ENCODE data around the gene ADCK2. TPM values are rescaled to one million over a fixed set of nuclear protein-coding genes. Genes with fewer than 3 reads are reported as not detected.
A peak's percentile ranks its signal among the peaks of the same experiment; 100 is the strongest.

Gene ADCK2
- total and polyA plus RNA-seq, 9 of the 15 experiments (the other 6 are each of a cell fraction or from before 2014, with no cell fraction given), result 0.08 to 14.3 (median 9.7) TPM

DNA sequence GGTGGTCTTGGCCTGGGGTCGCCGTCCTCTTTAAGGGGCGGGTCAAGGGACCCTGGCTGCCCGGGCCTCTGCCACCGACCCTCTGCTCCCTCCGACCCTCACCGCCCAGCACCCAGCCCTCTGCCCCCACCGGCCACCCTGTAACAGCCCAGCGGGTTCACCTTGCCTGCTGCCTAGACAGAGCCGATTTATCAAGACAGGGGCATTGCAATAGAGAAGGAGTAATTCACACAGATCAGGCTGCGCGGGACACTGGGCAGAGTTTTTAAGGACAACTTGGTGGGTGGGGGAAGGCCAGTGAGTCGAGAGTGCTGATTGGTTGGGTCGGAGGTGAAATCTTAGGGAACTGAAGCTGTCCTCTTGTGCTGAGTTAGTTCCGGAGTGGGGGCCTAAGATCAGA, 779 bp upstream of the ADCK2 start (continued):
- 0 out of 2 replicates have a peak, but pooled peaks have one; percentile 13 for TF ChIP-seq SP1 (CRISPR knock-in tag; IDR thresholded peaks at IDR 0.05)
- TF ChIP-seq SMARCE1 (IDR thresholded peaks at IDR 0.05), result no peak
- TF ChIP-seq FOXK1 (CRISPR knock-in tag; IDR thresholded peaks at IDR 0.05; ENCODE audit: borderline replicate concordance), result 0 out of 2 replicates have a peak, but pooled peaks have one; percentile 49
- no peak for TF ChIP-seq HDAC8 (tag; IDR thresholded peaks at IDR 0.05)
- no peak for TF ChIP-seq HNRNPLL (IDR thresholded peaks at IDR 0.05; ENCODE audit: low read depth, low read length, poor library complexity, severe bottlenecking)
- TF ChIP-seq, protein P1, sequence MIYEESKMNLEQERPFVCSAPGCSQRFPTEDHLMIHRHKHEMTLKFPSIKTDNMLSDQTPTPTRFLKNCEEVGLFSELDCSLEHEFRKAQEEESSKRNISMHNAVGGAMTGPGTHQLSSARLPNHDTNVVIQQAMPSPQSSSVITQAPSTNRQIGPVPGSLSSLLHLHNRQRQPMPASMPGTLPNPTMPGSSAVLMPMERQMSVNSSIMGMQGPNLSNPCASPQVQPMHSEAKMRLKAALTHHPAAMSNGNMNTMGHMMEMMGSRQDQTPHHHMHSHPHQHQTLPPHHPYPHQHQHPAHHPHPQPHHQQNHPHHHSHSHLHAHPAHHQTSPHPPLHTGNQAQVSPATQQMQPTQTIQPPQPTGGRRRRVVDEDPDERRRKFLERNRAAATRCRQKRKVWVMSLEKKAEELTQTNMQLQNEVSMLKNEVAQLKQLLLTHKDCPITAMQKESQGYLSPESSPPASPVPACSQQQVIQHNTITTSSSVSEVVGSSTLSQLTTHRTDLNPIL (CRISPR knock-in tag; IDR thresholded peaks at IDR 0.05), result no peak
- TF ChIP-seq, protein P2, sequence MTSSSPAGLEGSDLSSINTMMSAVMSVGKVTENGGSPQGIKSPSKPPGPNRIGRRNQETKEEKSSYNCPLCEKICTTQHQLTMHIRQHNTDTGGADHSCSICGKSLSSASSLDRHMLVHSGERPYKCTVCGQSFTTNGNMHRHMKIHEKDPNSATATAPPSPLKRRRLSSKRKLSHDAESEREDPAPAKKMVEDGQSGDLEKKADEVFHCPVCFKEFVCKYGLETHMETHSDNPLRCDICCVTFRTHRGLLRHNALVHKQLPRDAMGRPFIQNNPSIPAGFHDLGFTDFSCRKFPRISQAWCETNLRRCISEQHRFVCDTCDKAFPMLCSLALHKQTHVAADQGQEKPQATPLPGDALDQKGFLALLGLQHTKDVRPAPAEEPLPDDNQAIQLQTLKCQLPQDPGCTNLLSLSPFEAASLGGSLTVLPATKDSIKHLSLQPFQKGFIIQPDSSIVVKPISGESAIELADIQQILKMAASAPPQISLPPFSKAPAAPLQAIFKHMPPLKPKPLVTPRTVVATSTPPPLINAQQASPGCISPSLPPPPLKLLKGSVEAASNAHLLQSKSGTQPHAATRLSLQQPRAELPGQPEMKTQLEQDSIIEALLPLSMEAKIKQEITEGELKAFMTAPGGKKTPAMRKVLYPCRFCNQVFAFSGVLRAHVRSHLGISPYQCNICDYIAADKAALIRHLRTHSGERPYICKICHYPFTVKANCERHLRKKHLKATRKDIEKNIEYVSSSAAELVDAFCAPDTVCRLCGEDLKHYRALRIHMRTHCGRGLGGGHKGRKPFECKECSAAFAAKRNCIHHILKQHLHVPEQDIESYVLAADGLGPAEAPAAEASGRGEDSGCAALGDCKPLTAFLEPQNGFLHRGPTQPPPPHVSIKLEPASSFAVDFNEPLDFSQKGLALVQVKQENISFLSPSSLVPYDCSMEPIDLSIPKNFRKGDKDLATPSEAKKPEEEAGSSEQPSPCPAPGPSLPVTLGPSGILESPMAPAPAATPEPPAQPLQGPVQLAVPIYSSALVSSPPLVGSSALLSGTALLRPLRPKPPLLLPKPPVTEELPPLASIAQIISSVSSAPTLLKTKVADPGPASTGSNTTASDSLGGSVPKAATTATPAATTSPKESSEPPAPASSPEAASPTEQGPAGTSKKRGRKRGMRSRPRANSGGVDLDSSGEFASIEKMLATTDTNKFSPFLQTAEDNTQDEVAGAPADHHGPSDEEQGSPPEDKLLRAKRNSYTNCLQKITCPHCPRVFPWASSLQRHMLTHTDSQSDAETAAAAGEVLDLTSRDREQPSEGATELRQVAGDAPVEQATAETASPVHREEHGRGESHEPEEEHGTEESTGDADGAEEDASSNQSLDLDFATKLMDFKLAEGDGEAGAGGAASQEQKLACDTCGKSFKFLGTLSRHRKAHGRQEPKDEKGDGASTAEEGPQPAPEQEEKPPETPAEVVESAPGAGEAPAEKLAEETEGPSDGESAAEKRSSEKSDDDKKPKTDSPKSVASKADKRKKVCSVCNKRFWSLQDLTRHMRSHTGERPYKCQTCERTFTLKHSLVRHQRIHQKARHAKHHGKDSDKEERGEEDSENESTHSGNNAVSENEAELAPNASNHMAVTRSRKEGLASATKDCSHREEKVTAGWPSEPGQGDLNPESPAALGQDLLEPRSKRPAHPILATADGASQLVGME (CRISPR knock-in tag; IDR thresholded peaks at IDR 0.05), result no peak
- TF ChIP-seq, protein P3, sequence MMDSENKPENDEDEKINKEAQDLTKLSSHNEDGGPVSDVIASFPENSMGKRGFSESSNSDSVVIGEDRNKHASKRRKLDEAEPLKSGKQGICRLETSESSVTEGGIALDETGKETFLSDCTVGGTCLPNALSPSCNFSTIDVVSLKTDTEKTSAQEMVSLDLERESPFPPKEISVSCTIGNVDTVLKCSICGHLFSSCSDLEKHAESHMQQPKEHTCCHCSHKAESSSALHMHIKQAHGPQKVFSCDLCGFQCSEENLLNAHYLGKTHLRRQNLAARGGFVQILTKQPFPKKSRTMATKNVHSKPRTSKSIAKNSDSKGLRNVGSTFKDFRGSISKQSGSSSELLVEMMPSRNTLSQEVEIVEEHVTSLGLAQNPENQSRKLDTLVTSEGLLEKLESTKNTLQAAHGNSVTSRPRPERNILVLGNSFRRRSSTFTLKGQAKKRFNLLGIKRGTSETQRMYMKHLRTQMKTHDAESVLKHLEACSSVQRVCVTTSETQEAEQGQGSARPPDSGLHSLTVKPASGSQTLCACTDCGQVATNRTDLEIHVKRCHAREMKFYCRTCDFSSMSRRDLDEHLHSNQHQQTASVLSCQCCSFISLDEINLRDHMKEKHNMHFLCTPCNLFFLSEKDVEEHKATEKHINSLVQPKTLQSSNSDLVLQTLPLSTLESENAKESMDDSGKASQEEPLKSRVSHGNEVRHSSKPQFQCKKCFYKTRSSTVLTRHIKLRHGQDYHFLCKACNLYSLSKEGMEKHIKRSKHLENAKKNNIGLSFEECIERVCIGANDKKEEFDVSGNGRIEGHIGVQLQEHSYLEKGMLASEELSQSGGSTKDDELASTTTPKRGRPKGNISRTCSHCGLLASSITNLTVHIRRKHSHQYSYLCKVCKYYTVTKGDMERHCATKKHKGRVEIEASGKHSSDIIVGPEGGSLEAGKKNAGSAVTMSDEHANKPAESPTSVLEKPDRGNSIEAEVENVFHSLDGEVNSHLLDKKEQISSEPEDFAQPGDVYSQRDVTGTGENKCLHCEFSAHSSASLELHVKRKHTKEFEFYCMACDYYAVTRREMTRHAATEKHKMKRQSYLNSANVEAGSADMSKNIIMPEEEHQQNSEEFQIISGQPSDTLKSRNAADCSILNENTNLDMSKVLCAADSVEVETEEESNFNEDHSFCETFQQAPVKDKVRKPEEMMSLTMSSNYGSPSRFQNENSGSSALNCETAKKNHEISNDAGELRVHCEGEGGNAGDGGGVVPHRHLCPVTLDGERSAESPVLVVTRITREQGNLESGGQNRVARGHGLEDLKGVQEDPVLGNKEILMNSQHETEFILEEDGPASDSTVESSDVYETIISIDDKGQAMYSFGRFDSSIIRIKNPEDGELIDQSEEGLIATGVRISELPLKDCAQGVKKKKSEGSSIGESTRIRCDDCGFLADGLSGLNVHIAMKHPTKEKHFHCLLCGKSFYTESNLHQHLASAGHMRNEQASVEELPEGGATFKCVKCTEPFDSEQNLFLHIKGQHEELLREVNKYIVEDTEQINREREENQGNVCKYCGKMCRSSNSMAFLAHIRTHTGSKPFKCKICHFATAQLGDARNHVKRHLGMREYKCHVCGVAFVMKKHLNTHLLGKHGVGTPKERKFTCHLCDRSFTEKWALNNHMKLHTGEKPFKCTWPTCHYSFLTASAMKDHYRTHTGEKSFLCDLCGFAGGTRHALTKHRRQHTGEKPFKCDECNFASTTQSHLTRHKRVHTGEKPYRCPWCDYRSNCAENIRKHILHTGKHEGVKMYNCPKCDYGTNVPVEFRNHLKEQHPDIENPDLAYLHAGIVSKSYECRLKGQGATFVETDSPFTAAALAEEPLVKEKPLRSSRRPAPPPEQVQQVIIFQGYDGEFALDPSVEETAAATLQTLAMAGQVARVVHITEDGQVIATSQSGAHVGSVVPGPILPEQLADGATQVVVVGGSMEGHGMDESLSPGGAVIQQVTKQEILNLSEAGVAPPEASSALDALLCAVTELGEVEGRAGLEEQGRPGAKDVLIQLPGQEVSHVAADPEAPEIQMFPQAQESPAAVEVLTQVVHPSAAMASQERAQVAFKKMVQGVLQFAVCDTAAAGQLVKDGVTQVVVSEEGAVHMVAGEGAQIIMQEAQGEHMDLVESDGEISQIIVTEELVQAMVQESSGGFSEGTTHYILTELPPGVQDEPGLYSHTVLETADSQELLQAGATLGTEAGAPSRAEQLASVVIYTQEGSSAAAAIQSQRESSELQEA (IDR thresholded peaks at IDR 0.05; ENCODE audit: low read depth), result no peak
- TF ChIP-seq, protein P4, sequence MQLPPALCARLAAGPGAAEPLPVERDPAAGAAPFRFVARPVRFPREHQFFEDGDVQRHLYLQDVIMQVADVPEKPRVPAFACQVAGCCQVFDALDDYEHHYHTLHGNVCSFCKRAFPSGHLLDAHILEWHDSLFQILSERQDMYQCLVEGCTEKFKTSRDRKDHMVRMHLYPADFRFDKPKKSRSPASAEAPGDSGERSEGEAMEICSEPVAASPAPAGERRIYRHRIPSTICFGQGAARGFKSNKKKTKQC (CRISPR knock-in tag; IDR thresholded peaks at IDR 0.05), result no peak
- no peak for TF ChIP-seq EP300 (IDR thresholded peaks at IDR 0.05; ENCODE audit: low read length)
- TF ChIP-seq ZKSCAN1 (IDR thresholded peaks at IDR 0.05; ENCODE audit: low read depth, low read length), result no peak
- TF ChIP-seq NRF1 (conservative IDR thresholded peaks at IDR 0.05 in 1 of 2, IDR thresholded peaks at IDR 0.05 in 1 of 2), result peak in 1 of 2 experiments; percentile 26; a peak in 1 of 4 replicates
- no peak for TF ChIP-seq STAT5B (CRISPR knock-in tag; IDR thresholded peaks at IDR 0.05)
